PC-9 (cell line): ENCODE results near the gene ILKAP. TPM values are rescaled to one million over a fixed set of nuclear protein-coding genes. Genes with fewer than 3 reads are reported as not detected.
A peak's percentile ranks its signal among the peaks of the same experiment; 100 is the strongest.

Experiments
- Bru-seq: library from RNA; stranded (reverse); fragments of 400-500 nt; gene quantifications from one replicate; lab custom pipeline; 2021; lab: Mats Ljungman, UMichigan
- BruChase-seq, 2 experiments: library from RNA; stranded (reverse); fragments of 400-500 nt; gene quantifications; one replicate each; lab custom pipeline; 2021; lab: Mats Ljungman, UMichigan
- BruUV-seq: library from RNA; stranded (reverse); fragments of 400-500 nt; replicated peaks from 2 replicates; lab custom pipeline; 2021; lab: Mats Ljungman, UMichigan
- CTCF ChIA-PET: fragments of 300-600 bp; sonication (Branson Sonifier 250); formaldehyde crosslinking; loops from one replicate; lab custom pipeline; 2022; ENCODE audit warnings: antibody characterized with exemption; lab: Charles Lee
- POLR2A ChIA-PET: fragments of 300-600 bp; sonication (Branson Sonifier 250); formaldehyde crosslinking; loops from one replicate; lab custom pipeline; 2022; ENCODE audit warnings: antibody characterized with exemption; ENCODE audit not compliant: unreplicated experiment; lab: Charles Lee
- DNase-seq, 2 experiments: peaks; one replicate each; pipeline versions ENCODE4 v3.0.0 to v3.0.0-alpha.2; 2015 to 2022; ENCODE audit warnings: mixed read lengths in 1 of 2
- H2AFZ ChIP-seq: fragments of 200-600 bp; sonication (generic); 2 replicates; pipeline ENCODE4 v1.8.1; 2017; ENCODE audit warnings: antibody characterized with exemption
- H3F3A ChIP-seq: fragments of 200-600 bp; sonication (generic); 2 replicates; pipeline ENCODE4 v1.8.1; 2017; ENCODE audit warnings: antibody characterized with exemption, mild to moderate bottlenecking, low read depth; ENCODE audit not compliant: insufficient read depth
- H3K27ac ChIP-seq: fragments of 200-600 bp; sonication (generic); 2 replicates; pipeline ENCODE4 v1.6.1; 2016; ENCODE audit warnings: mixed run types
- H3K27me3 ChIP-seq: fragments of 200-600 bp; sonication (generic); 2 replicates; pipeline ENCODE4 v1.6.1; 2016; ENCODE audit warnings: low read depth, mixed run types; ENCODE audit not compliant: insufficient read depth
- H3K36me3 ChIP-seq: fragments of 200-600 bp; sonication (generic); 2 replicates; pipeline ENCODE4 v1.6.1; 2016; ENCODE audit warnings: low read depth, mixed run types
- H3K4me1 ChIP-seq: fragments of 200-600 bp; sonication (generic); replicated peaks from 2 replicates; pipeline ENCODE4 v1.6.1; 2016; ENCODE audit warnings: mixed run types; ENCODE audit not compliant: insufficient read depth
- H3K4me2 ChIP-seq: fragments of 200-600 bp; sonication (generic); 2 replicates; pipeline ENCODE4 v1.6.1; 2017; ENCODE audit warnings: mixed run types
- H3K4me3 ChIP-seq: fragments of 200-600 bp; sonication (generic); 2 replicates; pipeline ENCODE4 v1.6.1; 2016; ENCODE audit warnings: mixed run types
- H3K79me2 ChIP-seq: fragments of 200-600 bp; sonication (generic); 2 replicates; pipeline ENCODE4 v1.6.1; 2017; ENCODE audit warnings: low read depth, mixed run types
- H3K9me2 ChIP-seq: fragments of 200-600 bp; sonication (generic); 2 replicates; pipeline ENCODE4 v1.8.1; 2017; ENCODE audit warnings: mild to moderate bottlenecking; ENCODE audit not compliant: insufficient read depth
- H3K9me3 ChIP-seq: fragments of 200-600 bp; sonication (generic); 2 replicates; pipeline ENCODE4 v1.8.1; 2016; ENCODE audit warnings: low read depth; ENCODE audit not compliant: insufficient read depth
- H4K20me1 ChIP-seq: fragments of 200-600 bp; sonication (generic); 2 replicates; pipeline ENCODE4 v1.8.1; 2017; ENCODE audit not compliant: insufficient read depth
- EZH2 ChIP-seq: fragments of 200-600 bp; sonication (generic); IDR thresholded peaks from 2 replicates; pipeline ENCODE4 v1.8.0; 2017; ENCODE audit warnings: antibody characterized with exemption, low read depth
- intact Hi-C: fragments of 100-400 bp; cut with micrococcal nuclease; formaldehyde crosslinking; loops from one replicate; pipeline ENCODE4 v1.10.0; 2022; ENCODE audit not compliant: unreplicated experiment
- long read RNA-seq: library from polyadenylated mRNA; stranded (forward); transcript quantifications from one replicate; pipeline ENCODE4 v2.0.0, GENCODE V29; 2022
- total RNA-seq: library from RNA; stranded (reverse); gene quantifications from 2 replicates; pipeline ENCODE4 v1.2.3, GENCODE V29; 2021
- TF ChIP-seq, protein P1 (sequence below): fragments of 200-600 bp; sonication (generic); conservative IDR thresholded peaks from 2 replicates; pipeline ENCODE4 v1.6.1; 2017; ENCODE audit warnings: mixed run types, antibody characterized with exemption, mild to moderate bottlenecking, moderate library complexity

The ILKAP gene
- 55.6 and 65.2 TPM in 2 replicates for total RNA-seq
- Bru-seq, nascent RNA, result percentile 93 among the genes with signal in this experiment
- BruChase-seq, experiment 1, labeled RNA remaining after a 2-hour chase, result percentile 93 among the genes with signal in this experiment
- percentile 85 among the genes with signal in this experiment for BruChase-seq, experiment 2, labeled RNA remaining after a 6-hour chase
- long read RNA-seq, transcript ILKAP-201 (12 exons, 1,490 nt), result major isoform, 51 of 77 reads
- long read RNA-seq, partial matches to known transcripts, result 2 of 77 reads
- long read RNA-seq, other reads (novel, unspliced or antisense), result 20 of 77 reads

DNA sequence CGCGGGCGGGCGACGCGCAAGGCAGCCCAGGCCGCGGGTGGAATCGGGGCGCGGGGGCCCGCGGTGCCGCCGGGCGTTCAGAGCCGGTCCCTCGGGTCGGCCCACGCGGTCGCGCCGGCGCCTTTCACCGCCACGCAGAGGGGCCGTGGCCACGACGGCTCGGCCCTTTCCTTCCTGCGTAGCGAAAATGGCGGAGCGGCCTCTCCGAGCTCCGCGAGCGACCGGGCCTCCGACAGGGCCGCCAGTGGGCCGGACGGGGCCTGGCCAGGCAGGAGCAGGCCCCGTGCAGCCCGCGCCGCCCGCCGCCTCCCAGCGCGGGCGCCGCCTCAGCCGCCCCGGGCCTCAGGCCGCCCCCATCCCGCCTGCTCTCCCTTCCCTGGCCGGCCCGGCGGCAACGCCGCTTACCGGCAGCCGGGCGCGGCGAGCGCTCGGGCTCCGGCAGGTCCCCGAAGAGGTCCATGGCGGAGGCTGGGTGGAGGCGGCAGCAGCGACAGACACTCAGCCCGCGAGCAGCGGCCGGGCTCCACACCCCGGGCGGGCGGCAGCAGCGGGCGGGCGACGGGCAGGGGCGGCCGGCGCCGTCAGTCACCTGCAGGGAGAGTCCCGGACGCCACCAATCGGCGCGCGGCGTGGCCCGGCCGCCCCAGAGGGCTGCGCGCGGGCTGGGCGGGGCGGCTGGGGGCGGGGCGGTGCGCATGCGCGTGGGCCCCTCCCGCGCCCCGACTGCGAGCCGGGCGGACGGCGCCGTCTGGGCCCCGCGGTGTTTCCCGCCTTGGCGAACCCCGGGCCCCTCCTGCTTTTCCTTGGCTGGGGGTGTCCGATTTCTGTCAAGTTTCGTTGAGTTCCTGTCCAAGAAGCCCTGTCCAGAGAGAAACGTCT is at the start of gene ILKAP:
ILKAP (minus strand) TSS at position 602 of the 879 bp plus-strand sequence; CDS start at position 460, 142 bp downstream.
- ChIA-PET POLR2A (no interaction called here), CTCF (interaction anchor here (0.6 to 0.7 kb wide), 2 partner anchors 76 to 459 kb away, joined by 3 to 5 read pairs; no protein-coding TSS in a partner anchor)
- no peak within 1 kb of the TSS for H3K27ac ChIP-seq
- peak within 1 kb of the TSS; percentile 95 for H2AFZ ChIP-seq
- intact Hi-C loops, result no loop called here
- H3K9me2 ChIP-seq, result no peaks in the 10 kb centered on the region
- peak within 1 kb of the TSS; percentile 92 for H3K4me3 ChIP-seq
- peaks cover 52% of the 10 kb centered on the region for H3K79me2 ChIP-seq
- peaks cover 21% of the 10 kb centered on the region for H3K27me3 ChIP-seq
- H3K4me1 ChIP-seq, result peaks cover 33% of the 10 kb centered on the region
- no peaks in the 10 kb centered on the region; the same call in 1 of the 2 replicates for H3K9me3 ChIP-seq
- DNase-seq, result peak; percentile 59 to 96
- peaks cover 42% of the 10 kb centered on the region for H4K20me1 ChIP-seq
- H3F3A ChIP-seq, result peaks cover 15% of the 10 kb centered on the region; the same call in 1 of the 2 replicates
- BruUV-seq, result no TSS peak
- peaks cover 4% of the 10 kb centered on the region; the same call in 1 of the 2 replicates for H3K36me3 ChIP-seq
- no peak for TF ChIP-seq EZH2
- TF ChIP-seq, protein P1, sequence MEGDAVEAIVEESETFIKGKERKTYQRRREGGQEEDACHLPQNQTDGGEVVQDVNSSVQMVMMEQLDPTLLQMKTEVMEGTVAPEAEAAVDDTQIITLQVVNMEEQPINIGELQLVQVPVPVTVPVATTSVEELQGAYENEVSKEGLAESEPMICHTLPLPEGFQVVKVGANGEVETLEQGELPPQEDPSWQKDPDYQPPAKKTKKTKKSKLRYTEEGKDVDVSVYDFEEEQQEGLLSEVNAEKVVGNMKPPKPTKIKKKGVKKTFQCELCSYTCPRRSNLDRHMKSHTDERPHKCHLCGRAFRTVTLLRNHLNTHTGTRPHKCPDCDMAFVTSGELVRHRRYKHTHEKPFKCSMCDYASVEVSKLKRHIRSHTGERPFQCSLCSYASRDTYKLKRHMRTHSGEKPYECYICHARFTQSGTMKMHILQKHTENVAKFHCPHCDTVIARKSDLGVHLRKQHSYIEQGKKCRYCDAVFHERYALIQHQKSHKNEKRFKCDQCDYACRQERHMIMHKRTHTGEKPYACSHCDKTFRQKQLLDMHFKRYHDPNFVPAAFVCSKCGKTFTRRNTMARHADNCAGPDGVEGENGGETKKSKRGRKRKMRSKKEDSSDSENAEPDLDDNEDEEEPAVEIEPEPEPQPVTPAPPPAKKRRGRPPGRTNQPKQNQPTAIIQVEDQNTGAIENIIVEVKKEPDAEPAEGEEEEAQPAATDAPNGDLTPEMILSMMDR, result no peak
- peak within 1 kb of the TSS; percentile 99 for H3K4me2 ChIP-seq

- no peak for DNase-seq
- Histone ChIP-seq H3K27me3 (no peaks in the 10 kb centered on the region), H3F3A (no peaks in the 10 kb centered on the region), H3K4me2 (no peak overlapping the region), H3K4me3 (no peak overlapping the region), H3K79me2 (no peaks in the 10 kb centered on the region), H2AFZ (no peak overlapping the region), H3K27ac (no peak overlapping the region), H3K9me3 (no peaks in the 10 kb centered on the region), H3K4me1 (no peaks in the 10 kb centered on the region), H3K36me3 (0 out of 2 replicates have a peak, but pooled peaks cover 5% of the 10 kb centered on the region), H4K20me1 (no peaks in the 10 kb centered on the region), H3K9me2 (no peaks in the 10 kb centered on the region)
- CTCF ChIA-PET, result interaction anchor here (0.6 kb wide), 1 partner anchor 1821 kb away, joined by 6 read pairs; no protein-coding TSS in a partner anchor
- TF ChIP-seq, protein P1, result no peak
- no peak for TF ChIP-seq EZH2
- intact Hi-C loops, result loop anchor here (10.0 kb wide), 1 partner anchor 738 kb away; no protein-coding TSS in a partner anchor
- POLR2A ChIA-PET, result interaction anchor here (0.7 kb wide), 1 partner anchor 89 kb away, joined by 5 read pairs; no protein-coding TSS in a partner anchor
- no TSS peak for BruUV-seq
Measured at GRCh38 chr2:238252766-238253630, 49.5 kb upstream of the ILKAP start.
